ENCODE results near the gene PRM2.

Gene PRM2

DNA sequence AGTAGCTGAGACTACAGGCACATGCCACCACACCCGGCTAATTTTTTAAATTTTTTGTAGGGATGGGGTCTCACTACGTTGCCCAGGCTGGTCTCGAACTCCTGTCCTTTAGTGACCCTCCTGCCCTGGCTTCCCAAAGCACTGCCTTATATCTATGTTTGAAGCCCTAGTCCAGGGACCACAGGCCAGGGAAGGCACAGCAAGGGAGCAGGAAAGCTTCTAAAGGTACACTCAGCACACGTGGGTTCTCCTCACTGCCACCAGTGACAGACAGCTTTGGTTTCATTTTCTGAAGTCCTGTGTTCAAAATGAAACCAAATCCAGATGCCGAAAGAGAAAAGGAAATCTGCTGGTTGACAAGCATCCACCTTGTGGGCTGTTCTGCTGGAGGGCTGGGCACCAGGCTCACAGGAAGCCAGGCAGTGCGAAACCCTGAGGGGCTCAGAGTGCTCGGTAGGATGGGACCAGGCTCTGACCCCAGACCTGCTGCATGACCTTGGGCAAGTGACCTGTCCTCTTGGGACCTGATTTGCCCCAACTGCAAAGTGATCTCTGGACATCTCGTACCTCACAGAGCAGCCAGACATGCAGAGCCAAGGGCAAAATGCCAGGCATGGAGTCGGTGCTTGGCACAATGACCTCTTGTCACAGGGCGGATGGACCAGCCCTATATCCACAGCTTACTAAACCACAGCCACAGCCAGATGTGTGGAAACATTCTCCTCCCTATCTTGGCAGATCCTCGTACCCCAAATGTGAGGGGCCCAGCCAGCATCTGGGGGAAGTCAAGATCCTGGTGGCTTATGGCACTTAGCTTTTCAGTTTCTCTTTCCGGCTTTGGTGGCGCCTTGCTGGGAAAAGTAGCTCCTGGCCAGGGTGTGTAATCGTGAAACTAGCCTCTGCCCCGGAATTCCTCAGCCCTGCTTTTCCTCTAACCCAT lies 17.5 kb downstream of the PRM2 start:
- DNase-seq, result no peak

DNA sequence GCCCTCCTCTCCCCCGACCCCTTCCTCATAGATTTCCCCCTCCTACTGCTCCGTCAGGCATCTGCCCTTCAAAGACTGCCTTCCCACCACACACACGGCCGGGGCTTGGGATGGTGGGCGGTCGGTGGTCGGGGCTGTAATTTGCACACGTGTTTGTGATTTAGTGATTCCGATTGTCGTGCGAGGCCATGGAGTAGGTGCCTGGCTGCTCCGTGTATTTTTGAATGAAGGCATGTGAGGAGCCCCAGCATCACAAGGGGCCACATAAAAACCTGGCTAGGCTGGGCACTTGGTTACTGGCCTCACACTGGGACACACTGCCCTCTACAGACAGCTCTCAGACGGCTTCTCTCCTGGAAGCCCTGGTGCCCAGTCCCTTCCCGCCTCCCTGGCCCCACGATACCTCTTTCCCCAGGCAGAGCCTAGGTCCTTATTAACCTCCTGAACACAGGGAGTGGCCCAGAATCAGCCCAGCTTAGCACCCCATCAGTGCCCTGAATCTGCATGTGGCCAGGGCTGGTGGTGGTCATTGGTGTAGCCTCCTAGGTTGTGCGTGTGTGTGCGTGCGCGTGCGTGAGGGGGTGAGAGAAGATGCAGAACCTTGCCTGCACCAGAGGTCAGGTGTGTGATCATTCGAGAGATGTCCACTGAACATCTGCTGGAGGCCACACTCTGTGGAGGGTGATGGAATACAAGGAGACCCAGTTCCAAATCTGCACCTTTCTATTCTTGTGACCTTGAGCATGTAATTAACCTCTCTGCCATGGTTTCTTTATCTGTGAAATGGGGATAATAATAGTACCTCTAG lies 18.9 kb downstream of the PRM2 start:
- peak; percentile 46 for DNase-seq

DNA sequence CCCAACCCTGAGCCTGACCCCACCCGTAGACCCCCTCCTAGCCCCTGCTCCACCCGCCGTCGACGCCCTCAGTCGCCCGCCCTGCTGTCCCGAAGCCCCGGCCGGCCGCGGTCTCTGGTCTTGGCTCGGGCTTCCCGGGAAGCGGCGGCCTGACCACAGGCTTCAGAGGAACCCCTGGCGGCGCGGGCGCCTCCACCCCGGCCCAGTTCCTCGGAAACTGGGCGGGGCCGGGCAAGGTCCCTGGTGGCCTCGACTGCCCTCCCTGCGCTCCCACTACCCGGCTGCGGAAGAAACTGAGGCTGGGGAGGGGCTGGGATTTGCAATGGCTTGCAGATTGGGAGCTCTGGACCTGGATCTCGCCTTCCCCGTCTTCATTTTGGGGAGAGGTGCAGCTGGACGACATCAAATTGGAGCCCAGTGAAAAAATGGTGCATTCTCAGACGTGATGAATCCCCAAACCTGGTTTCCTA lies 19.6 kb downstream of the PRM2 start:
- no peak for DNase-seq

DNA sequence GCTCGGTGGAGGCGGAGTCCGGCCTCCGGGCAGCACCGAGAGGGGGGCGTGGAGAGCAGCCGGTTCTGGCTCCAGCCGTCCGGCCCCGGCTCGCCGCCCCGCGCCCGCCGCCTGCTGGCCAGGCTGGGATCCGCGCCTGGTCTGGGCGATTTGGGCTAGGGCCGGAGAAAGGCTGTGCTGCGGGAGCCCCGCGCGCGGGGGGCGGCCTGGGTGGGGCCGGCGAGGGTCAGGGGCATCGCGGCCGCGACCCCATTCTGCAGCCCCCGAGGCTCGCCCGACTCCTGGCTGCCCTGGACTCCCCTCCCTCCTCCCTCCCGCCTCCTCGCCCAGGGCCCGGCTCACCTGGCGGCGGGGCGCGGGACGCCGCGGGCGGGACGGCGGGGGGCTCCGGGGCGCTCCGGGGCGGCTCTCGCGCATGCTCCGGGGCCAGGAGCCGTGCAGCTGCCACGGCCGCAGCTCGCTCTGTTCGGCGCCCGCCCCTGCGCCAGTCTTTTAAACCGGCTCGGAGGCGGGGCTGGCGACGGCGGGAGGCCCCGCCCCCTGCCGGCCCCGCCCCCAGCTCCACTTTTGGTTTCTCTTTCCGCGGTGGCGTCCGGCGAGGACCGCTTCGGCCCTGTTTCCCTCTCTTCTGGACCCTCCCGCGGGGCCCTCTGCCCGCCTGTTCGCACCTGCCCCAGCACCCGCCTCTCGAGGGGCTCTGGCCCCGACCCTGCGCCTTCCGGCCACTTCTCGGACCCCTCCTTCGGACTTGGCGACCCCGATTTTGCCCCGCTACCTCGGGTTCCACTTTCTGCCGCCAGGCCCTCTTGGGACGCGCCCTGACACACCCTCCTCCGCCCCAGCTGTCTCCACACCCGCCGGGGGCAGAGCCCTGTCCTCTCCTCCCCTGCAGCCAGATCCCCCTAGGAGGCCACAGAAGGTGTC lies 20.3 kb downstream of the PRM2 start, which contains the start of gene SOCS1:
Gene SOCS1, minus strand, starts transcription at position 468 of the 924 bp plus-strand sequence. CDS start 726 bp downstream, outside the sequence.
- DNase-seq, result peak; percentile 77

DNA sequence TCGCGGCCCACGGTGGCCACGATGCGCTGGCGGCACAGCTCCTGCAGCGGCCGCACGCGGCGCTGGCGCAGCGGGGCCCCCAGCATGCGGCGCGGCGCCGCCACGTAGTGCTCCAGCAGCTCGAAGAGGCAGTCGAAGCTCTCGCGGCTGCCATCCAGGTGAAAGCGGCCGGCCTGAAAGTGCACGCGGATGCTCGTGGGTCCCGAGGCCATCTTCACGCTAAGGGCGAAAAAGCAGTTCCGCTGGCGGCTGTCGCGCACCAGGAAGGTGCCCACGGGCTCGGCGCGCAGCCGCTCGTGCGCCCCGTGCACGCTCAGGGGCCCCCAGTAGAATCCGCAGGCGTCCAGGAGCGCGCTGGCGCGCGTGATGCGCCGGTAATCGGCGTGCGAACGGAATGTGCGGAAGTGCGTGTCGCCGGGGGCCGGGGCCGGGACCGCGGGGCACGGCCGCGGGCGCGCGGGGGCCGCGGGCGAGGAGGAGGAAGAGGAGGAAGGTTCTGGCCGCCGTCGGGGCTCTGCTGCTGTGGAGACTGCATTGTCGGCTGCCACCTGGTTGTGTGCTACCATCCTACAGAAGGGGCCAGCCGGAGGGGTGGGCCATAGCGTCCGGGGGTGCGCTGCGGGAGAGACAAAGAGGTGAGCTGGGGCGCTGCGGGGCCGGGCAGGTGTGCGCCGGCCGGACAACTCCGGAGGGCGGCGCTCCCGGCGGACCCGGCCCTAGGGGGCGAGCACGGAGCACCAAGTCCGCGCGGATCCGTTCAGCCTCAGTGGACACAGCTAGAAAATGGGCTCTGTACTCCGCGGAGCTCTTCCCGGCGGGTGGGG lies 21.2 kb downstream of the PRM2 start:
- DNase-seq, result peak; percentile 47

DNA sequence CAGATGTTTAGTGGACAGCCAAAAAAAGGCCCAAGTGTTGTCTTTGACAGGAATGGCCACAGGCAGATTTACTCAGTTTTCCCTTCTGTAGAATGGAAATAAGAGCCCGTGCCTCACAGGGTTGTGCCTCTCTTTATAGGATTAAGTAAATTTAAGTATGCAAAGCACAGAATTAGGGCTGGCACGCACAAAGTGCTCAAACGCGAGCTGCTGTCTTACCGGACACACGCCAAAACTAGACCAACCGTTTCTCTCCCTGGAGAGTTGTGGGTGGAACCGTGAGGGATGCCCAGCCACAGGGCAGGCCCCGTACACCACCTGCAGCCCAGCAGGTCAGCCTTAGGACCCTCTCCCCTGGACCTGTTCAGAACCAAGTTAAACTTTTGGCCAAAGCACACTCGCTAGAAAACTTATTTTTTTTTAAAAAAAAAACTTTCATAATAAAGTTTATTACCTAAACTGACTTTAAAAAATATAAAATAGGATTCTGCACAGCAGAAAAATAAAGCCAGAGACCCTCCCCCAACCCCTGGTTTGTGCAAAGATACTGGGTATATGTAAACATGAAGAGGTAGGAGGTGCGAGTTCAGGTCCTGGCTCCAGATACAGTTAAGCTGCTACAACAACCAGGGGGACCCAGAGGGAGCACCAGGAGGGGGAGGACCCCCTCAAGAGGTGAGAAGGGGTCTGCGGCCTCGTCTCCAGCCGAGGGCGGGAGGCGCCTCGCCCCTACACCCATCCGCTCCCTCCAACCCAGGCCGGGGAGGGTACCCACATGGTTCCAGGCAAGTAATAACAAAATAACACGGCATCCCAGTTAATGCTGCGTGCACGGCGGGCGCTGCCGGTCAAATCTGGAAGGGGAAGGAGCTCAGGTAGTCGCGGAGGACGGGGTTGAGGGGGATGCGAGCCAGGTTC lies 22.0 kb downstream of the PRM2 start:
- no peak for DNase-seq

- DNase-seq, result no peak
These were observed 23.0 kb downstream of the PRM2 start for GRCh38 chr16:11253009-11253994.

DNA sequence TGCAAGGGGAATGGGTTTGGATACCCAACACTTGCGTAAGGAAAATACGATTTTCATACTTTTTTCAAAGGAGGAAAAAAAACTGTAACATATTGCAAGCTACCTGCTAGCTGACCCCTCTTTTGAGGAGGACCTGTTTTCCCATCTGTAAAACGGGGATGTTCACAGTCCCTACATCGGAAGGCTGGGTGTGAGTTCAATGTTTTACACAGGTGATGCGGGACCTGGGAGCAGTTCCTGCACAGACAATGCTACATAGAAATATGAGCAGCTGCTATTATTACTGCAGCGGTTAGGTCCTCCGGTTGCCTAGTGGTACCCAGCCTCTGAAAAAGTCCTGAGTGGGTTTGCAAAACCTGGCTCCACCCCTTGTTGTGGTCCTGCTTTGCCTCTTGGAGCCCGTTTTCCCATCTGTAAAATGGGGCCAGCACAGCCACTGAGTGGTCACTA lies 23.8 kb downstream of the PRM2 start:
- no peak for DNase-seq

GRCh38 chr16:11251525-11252481 lies 24.5 kb downstream of the PRM2 start:
- no peak for DNase-seq

GRCh38 chr16:11250786-11251524 lies 25.3 kb downstream of the PRM2 start:
- no peak for DNase-seq

- DNase-seq, result peak; percentile 52
These were observed 26.0 kb downstream of the PRM2 start for GRCh38 chr16:11250091-11250785.

DNA sequence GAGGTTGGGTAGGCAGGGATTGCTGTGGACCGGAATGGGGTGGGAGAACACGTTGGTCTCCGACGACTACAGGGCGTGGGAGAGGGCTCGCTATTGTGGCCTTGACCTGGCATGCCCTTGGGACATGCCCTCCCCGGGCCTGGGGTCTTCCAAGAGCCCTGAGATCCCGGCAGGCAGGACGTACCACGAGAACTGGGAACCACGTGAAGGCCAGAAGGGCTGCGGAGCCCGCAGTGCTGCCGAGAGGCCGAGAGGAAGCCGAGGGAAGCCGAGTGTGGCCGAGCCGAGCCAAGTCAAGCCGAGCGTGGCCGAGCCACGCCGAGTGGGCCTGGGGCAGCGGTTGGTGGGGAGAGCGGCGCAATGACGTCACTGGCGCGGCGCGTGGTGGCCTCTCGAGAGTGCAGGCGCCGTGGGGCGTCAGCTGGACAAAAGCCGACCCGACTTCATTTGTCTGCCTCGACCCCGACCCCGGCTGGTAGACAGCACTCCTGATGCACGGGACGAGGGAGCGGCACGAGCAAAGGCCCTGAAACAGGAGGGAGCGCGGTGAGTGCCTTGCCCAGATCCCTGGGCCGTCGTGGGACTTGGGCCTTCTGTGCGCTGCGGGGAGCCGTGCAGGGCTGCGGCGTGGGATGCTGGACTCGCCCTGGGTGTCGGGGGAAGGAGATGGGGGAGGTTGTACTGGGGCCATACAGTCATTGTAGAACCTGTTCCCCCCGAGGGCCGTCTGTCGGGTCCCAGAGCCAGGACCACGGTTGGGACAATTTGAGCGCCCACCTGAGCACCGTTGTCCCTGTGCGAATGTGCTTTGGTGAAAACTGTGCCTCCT lies 26.8 kb downstream of the PRM2 start:
- no peak for DNase-seq

DNA sequence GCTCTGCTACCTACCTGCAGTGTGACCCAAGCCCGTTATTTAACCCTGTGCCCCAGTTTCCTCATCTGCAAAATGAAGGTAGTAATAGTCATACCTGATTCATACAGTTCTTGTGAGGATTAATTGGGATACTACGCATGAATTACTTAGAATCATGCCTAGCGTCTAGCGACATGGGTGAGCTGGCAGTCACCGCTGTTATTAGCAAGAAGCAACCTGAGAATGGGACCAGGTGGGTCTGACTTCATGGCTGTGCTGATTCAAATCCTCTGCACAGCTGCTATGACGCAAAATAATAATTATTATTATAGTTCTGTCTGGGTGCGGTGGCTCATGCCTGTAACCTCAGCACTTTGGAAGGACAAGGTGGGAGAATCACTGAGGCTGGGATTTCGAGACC lies 28.1 kb downstream of the PRM2 start:
- peak; percentile 81 for DNase-seq

- no peak for DNase-seq
These were observed 30.3 kb downstream of the PRM2 start for GRCh38 chr16:11245988-11246387.

DNA sequence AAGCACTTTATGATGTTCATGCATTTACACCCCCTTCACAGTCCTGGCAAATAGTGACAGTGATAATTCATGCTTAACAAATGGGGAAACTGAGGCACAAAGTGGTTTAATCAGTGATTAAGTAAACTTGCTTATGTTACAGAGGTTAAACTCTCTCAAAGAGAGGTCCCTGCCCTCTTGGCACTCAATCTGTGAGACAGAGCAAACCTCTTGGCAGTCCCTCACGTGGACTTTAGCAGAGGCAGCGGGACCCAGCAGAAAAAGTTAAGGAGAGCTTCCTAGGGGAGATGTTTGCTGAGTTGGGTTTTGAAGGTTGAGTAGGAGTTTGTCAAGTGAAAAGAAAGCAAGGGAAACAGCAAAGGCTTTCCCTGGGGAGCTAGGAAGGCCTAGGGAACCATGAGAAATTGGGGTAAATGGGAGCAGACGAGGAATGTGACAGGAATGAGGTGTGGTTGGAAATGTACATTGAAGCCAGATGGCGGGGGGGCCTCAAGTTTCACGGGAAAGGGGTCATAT lies 31.0 kb downstream of the PRM2 start:
- peak; percentile 80 for DNase-seq
